Mesenchymal stem cell (in vitro differentiated cells and primary cell): ENCODE measurements around the gene TTF2.
A peak's percentile ranks its signal among the peaks of the same experiment; 100 is the strongest.

Source experiments
- DNase-seq: peaks from one replicate; pipeline ENCODE4 v3.0.0-alpha.2; 2013
- H2AFZ ChIP-seq: one replicate; pipeline ENCODE4 v1.6.1; 2013; ENCODE audit warnings: low read depth, mild to moderate bottlenecking, control low read depth, inconsistent platforms, low read length, moderate library complexity
- H2AK5ac ChIP-seq: 2 replicates; pipeline ENCODE4 v1.6.1; 2013; ENCODE audit warnings: low read length, moderate library complexity, mild to moderate bottlenecking, inconsistent platforms; ENCODE audit not compliant: severe bottlenecking
- H2BK120ac ChIP-seq: one replicate; pipeline ENCODE4 v1.6.1; 2013; ENCODE audit warnings: low read depth, mild to moderate bottlenecking, inconsistent platforms, low read length, moderate library complexity
- H2BK12ac ChIP-seq, 2 experiments: one replicate each; pipeline ENCODE4 v1.6.1; 2013; ENCODE audit warnings: inconsistent platforms in 2 of 2, low read length in 2 of 2, mild to moderate bottlenecking in 2 of 2, moderate library complexity in 2 of 2, control low read depth in 1 of 2
- H2BK15ac ChIP-seq: one replicate; pipeline ENCODE4 v1.6.1; 2013; ENCODE audit warnings: mild to moderate bottlenecking, low read depth, inconsistent platforms; ENCODE audit not compliant: poor library complexity, severe bottlenecking
- H2BK5ac ChIP-seq: 2 replicates; pipeline ENCODE4 v1.6.1; 2013; ENCODE audit warnings: low read depth, mild to moderate bottlenecking, low read length, control low read depth, inconsistent platforms; ENCODE audit not compliant: poor library complexity, severe bottlenecking
- H3K14ac ChIP-seq, 2 experiments: one replicate each; pipeline ENCODE4 v1.6.1; 2013; ENCODE audit warnings: inconsistent platforms in 2 of 2, low read length in 2 of 2, control low read depth in 1 of 2, mild to moderate bottlenecking in 1 of 2, moderate library complexity in 1 of 2
- H3K18ac ChIP-seq, 2 experiments: one replicate each; pipeline ENCODE4 v1.6.1; 2013; ENCODE audit warnings: inconsistent platforms in 2 of 2, low read length in 2 of 2, control low read depth in 1 of 2, low read depth in 1 of 2, mild to moderate bottlenecking in 1 of 2
- H3K23ac ChIP-seq, 2 experiments: one replicate each; pipeline ENCODE4 v1.6.1; 2013; ENCODE audit warnings: inconsistent platforms in 2 of 2, low read length in 2 of 2, mild to moderate bottlenecking in 2 of 2, moderate library complexity in 2 of 2, control low read depth in 1 of 2
- H3K27ac ChIP-seq: 2 replicates; pipeline ENCODE4 v1.5.1; 2013; ENCODE audit warnings: mild to moderate bottlenecking, moderate library complexity, low read length, control low read depth, inconsistent platforms; ENCODE audit not compliant: poor library complexity, severe bottlenecking
- H3K27me3 ChIP-seq, 2 experiments: 2 replicates each; pipeline versions ENCODE4 v1.6.1 to v1.7.0; 2013; ENCODE audit warnings: low read length in 2 of 2, mild to moderate bottlenecking in 2 of 2, moderate library complexity in 2 of 2, control low read depth in 1 of 2, inconsistent platforms in 1 of 2; ENCODE audit not compliant: control insufficient read depth in 1 of 2, insufficient read depth in 1 of 2
- H3K36me3 ChIP-seq, 2 experiments: 2 replicates each; pipeline versions ENCODE4 v1.6.1 to v1.7.0; 2013; ENCODE audit warnings: low read length in 2 of 2, control low read depth in 1 of 2, inconsistent platforms in 1 of 2, low read depth in 1 of 2, mild to moderate bottlenecking in 1 of 2; ENCODE audit not compliant: insufficient read depth in 2 of 2, control insufficient read depth in 1 of 2
- H3K4ac ChIP-seq, 2 experiments: one replicate each; pipeline ENCODE4 v1.6.1; 2013; ENCODE audit warnings: inconsistent platforms in 2 of 2, low read length in 2 of 2, mild to moderate bottlenecking in 2 of 2, moderate library complexity in 2 of 2, control low read depth in 1 of 2, low read depth in 1 of 2
- H3K4me1 ChIP-seq: 2 replicates; pipeline ENCODE4 v1.6.1; 2013; ENCODE audit warnings: low read depth, low read length, control low read depth; ENCODE audit not compliant: control insufficient read depth, insufficient read depth
- H3K4me2 ChIP-seq: 2 replicates; pipeline ENCODE4 v1.6.1; 2013; ENCODE audit warnings: low read length, mild to moderate bottlenecking, inconsistent platforms; ENCODE audit not compliant: poor library complexity, severe bottlenecking
- H3K4me3 ChIP-seq, 2 experiments: 2 replicates each; pipeline versions ENCODE4 v1.5.1 to v1.7.0; 2013; ENCODE audit warnings: low read length in 2 of 2, mild to moderate bottlenecking in 2 of 2, control low read depth in 1 of 2, low read depth in 1 of 2; ENCODE audit not compliant: insufficient read depth in 1 of 2
- H3K79me1 ChIP-seq: replicated peaks from 2 replicates; pipeline ENCODE4 v1.6.1; 2013; ENCODE audit warnings: mild to moderate bottlenecking, control low read depth, low read length, inconsistent platforms; ENCODE audit not compliant: poor library complexity, severe bottlenecking
- H3K9ac ChIP-seq: 2 replicates; pipeline ENCODE4 v1.7.0; 2013; ENCODE audit warnings: mild to moderate bottlenecking, low read length, moderate library complexity
- H3K9me3 ChIP-seq: 2 replicates; pipeline ENCODE4 v1.7.0; 2013; ENCODE audit warnings: mild to moderate bottlenecking, low read length; ENCODE audit not compliant: control insufficient read depth
- H4K8ac ChIP-seq: one replicate; pipeline ENCODE4 v1.6.1; 2013; ENCODE audit warnings: inconsistent platforms, mild to moderate bottlenecking, low read length, moderate library complexity
- H4K91ac ChIP-seq: one replicate; pipeline ENCODE4 v1.6.1; 2013; ENCODE audit warnings: mild to moderate bottlenecking, low read length, inconsistent platforms
- WGBS: methylation state at CpG from one replicate; pipeline ENCODE4 v1.1.7; 2013; ENCODE audit warnings: mixed read lengths; 5-methylcytosine and 5-hydroxymethylcytosine counted together

Gene TTF2

GRCh38 chr1:117120774-117121588 is 60.9 kb downstream of the TTF2 start:
- DNase-seq, result no peak
- peaks cover 0 to 8% of the 10 kb centered on the region in 2 experiments for H3K36me3 ChIP-seq
- H3K4ac ChIP-seq, result no peak overlapping the region
- H2BK5ac ChIP-seq, result peak overlapping the region; percentile 21
- peaks cover 9 to 13% of the 10 kb centered on the region in 2 experiments for H3K27me3 ChIP-seq
- no peaks in the 10 kb centered on the region for H3K79me1 ChIP-seq
- WGBS, result 22% methylated on average over 29 of the region's 29 CpGs
- H3K9ac ChIP-seq, result peak overlapping the region; percentile 99
- peak overlapping the region; percentile 81 to 97 for H3K4me3 ChIP-seq
- no peak overlapping the region for H2AK5ac ChIP-seq
- H2BK120ac ChIP-seq, result no peak overlapping the region
- no peak overlapping the region for H3K14ac ChIP-seq
- H3K27ac ChIP-seq, result no peak overlapping the region
- H3K4me2 ChIP-seq, result peak overlapping the region; percentile 75
- H2BK12ac ChIP-seq, result no peak overlapping the region
- H2AFZ ChIP-seq, result peak overlapping the region; percentile 15
- no peak overlapping the region for H3K18ac ChIP-seq
- no peak overlapping the region for H4K91ac ChIP-seq
- peaks cover 10% of the 10 kb centered on the region for H3K4me1 ChIP-seq
- peak overlapping the region; percentile 45 for H4K8ac ChIP-seq
- H3K9me3 ChIP-seq, result no peaks in the 10 kb centered on the region
- H3K23ac ChIP-seq, result no peak overlapping the region
- no peak overlapping the region for H2BK15ac ChIP-seq

GRCh38 chr1:117121589-117122329 is 61.6 kb downstream of the TTF2 start, which contains the start of gene TRIM45:
Gene TRIM45 (minus strand): TSS chr1:117121749. CDS start chr1:117121201, 548 bp downstream.
- Histone ChIP-seq H3K27ac (peak within 1 kb of the TSS; percentile 87), H3K14ac (no peak within 1 kb of the TSS), H3K4me1 (peaks cover 10% of the 10 kb centered on the region), H3K79me1 (no peaks in the 10 kb centered on the region), H3K36me3 (peaks cover 0 to 8% of the 10 kb centered on the region in 2 experiments), H3K4ac (peak within 1 kb of the TSS; percentile 44 to 88), H4K91ac (peak within 1 kb of the TSS; percentile 94), H3K9me3 (no peaks in the 10 kb centered on the region), H3K23ac (peak within 1 kb of the TSS in 1 of 2 experiments; percentile 9), H2AFZ (peak within 1 kb of the TSS; percentile 55), H2BK12ac (peak within 1 kb of the TSS; percentile 38 to 48), H3K18ac (peak within 1 kb of the TSS; percentile 95 to 97), H2BK15ac (peak within 1 kb of the TSS; percentile 44), H3K4me3 (peak within 1 kb of the TSS; percentile 81 to 97), H3K9ac (peak within 1 kb of the TSS; percentile 99), H2BK5ac (peak within 1 kb of the TSS; percentile 21), H2BK120ac (peak within 1 kb of the TSS; percentile 89), H2AK5ac (peak within 1 kb of the TSS; percentile 61), H4K8ac (peak within 1 kb of the TSS; percentile 92), H3K27me3 (peaks cover 10 to 15% of the 10 kb centered on the region in 2 experiments), H3K4me2 (peak within 1 kb of the TSS; percentile 75)
- DNase-seq, result peak; percentile 98
- under 1% methylated on average over 68 of the region's 71 CpGs for WGBS

GRCh38 chr1:117122330-117123025 is 62.4 kb downstream of the TTF2 start:
- H3K27me3 ChIP-seq, result peaks cover 10 to 15% of the 10 kb centered on the region in 2 experiments
- H3K4ac ChIP-seq, result peak overlapping the region; percentile 44 to 60
- H2BK120ac ChIP-seq, result no peak overlapping the region
- H2AK5ac ChIP-seq, result peak overlapping the region; percentile 61
- no peaks in the 10 kb centered on the region for H3K9me3 ChIP-seq
- H3K9ac ChIP-seq, result peak overlapping the region; percentile 99
- H4K8ac ChIP-seq, result peak overlapping the region; percentile 92
- peak overlapping the region; percentile 38 to 48 for H2BK12ac ChIP-seq
- H3K4me3 ChIP-seq, result peak overlapping the region; percentile 42 to 97
- peak overlapping the region; percentile 61 for H3K4me2 ChIP-seq
- peak overlapping the region in 1 of 2 experiments; percentile 9 for H3K23ac ChIP-seq
- H2BK5ac ChIP-seq, result no peak overlapping the region
- H3K27ac ChIP-seq, result no peak overlapping the region
- H2AFZ ChIP-seq, result peak overlapping the region; percentile 55
- H3K18ac ChIP-seq, result peak overlapping the region; percentile 41 to 73
- H3K4me1 ChIP-seq, result peaks cover 10% of the 10 kb centered on the region
- peak overlapping the region; percentile 82 for H4K91ac ChIP-seq
- H3K14ac ChIP-seq, result no peak overlapping the region
- no peaks in the 10 kb centered on the region for H3K79me1 ChIP-seq
- peak overlapping the region; percentile 44 for H2BK15ac ChIP-seq
- 32% methylated on average over 31 of the region's 32 CpGs for WGBS
- no peak for DNase-seq
- peaks cover 0 to 8% of the 10 kb centered on the region in 2 experiments for H3K36me3 ChIP-seq
